ENCODE results near the gene ESRRG. TPM values are rescaled to one million over a fixed set of nuclear protein-coding genes. Genes with fewer than 3 reads are reported as not detected.

Gene ESRRG
- total and polyA plus RNA-seq, 2 experiments from 2014 or later: 1.2 to 1.7 TPM

DNA sequence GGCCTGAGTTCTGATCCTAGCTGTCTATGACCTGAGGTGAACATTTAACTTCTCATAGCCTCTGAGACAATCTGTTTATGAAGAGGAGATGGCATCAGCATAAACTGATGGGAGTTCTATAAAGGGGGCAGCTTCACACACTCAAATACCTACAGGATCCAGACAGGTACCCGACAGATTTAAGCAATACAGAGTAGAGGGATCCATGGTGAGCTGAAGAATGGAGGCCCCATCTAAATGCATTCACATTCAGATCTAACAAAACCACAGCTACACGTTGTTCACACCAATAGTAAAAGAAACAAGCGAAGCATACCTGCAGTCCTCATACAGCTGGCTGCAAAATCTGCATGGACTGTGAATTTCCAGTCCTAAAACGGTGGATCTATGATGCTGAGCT lies 48.7 kb upstream of the ESRRG start (continued):
- TF ChIP-seq, protein P1, sequence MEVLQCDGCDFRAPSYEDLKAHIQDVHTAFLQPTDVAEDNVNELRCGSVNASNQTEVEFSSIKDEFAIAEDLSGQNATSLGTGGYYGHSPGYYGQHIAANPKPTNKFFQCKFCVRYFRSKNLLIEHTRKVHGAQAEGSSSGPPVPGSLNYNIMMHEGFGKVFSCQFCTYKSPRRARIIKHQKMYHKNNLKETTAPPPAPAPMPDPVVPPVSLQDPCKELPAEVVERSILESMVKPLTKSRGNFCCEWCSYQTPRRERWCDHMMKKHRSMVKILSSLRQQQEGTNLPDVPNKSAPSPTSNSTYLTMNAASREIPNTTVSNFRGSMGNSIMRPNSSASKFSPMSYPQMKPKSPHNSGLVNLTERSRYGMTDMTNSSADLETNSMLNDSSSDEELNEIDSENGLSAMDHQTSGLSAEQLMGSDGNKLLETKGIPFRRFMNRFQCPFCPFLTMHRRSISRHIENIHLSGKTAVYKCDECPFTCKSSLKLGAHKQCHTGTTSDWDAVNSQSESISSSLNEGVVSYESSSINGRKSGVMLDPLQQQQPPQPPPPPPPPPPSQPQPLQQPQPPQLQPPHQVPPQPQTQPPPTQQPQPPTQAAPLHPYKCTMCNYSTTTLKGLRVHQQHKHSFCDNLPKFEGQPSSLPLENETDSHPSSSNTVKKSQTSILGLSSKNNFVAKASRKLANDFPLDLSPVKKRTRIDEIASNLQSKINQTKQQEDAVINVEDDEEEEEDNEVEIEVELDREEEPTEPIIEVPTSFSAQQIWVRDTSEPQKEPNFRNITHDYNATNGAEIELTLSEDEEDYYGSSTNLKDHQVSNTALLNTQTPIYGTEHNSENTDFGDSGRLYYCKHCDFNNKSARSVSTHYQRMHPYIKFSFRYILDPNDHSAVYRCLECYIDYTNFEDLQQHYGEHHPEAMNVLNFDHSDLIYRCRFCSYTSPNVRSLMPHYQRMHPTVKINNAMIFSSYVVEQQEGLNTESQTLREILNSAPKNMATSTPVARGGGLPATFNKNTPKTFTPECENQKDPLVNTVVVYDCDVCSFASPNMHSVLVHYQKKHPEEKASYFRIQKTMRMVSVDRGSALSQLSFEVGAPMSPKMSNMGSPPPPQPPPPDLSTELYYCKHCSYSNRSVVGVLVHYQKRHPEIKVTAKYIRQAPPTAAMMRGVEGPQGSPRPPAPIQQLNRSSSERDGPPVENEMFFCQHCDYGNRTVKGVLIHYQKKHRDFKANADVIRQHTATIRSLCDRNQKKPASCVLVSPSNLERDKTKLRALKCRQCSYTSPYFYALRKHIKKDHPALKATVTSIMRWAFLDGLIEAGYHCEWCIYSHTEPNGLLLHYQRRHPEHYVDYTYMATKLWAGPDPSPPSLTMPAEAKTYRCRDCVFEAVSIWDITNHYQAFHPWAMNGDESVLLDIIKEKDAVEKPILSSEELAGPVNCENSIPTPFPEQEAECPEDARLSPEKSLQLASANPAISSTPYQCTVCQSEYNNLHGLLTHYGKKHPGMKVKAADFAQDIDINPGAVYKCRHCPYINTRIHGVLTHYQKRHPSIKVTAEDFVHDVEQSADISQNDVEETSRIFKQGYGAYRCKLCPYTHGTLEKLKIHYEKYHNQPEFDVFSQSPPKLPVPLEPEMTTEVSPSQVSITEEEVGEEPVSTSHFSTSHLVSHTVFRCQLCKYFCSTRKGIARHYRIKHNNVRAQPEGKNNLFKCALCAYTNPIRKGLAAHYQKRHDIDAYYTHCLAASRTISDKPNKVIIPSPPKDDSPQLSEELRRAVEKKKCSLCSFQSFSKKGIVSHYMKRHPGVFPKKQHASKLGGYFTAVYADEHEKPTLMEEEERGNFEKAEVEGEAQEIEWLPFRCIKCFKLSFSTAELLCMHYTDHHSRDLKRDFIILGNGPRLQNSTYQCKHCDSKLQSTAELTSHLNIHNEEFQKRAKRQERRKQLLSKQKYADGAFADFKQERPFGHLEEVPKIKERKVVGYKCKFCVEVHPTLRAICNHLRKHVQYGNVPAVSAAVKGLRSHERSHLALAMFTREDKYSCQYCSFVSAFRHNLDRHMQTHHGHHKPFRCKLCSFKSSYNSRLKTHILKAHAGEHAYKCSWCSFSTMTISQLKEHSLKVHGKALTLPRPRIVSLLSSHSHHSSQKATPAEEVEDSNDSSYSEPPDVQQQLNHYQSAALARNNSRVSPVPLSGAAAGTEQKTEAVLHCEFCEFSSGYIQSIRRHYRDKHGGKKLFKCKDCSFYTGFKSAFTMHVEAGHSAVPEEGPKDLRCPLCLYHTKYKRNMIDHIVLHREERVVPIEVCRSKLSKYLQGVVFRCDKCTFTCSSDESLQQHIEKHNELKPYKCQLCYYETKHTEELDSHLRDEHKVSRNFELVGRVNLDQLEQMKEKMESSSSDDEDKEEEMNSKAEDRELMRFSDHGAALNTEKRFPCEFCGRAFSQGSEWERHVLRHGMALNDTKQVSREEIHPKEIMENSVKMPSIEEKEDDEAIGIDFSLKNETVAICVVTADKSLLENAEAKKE (CRISPR knock-in tag; IDR thresholded peaks at IDR 0.05): no peak
- TF ChIP-seq JUNB (IDR thresholded peaks at IDR 0.05; ENCODE audit: unreplicated experiment): no peak
- TF ChIP-seq, protein P2, sequence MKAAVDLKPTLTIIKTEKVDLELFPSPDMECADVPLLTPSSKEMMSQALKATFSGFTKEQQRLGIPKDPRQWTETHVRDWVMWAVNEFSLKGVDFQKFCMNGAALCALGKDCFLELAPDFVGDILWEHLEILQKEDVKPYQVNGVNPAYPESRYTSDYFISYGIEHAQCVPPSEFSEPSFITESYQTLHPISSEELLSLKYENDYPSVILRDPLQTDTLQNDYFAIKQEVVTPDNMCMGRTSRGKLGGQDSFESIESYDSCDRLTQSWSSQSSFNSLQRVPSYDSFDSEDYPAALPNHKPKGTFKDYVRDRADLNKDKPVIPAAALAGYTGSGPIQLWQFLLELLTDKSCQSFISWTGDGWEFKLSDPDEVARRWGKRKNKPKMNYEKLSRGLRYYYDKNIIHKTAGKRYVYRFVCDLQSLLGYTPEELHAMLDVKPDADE (IDR thresholded peaks at IDR 0.05): no peak
- TF ChIP-seq, protein P3, sequence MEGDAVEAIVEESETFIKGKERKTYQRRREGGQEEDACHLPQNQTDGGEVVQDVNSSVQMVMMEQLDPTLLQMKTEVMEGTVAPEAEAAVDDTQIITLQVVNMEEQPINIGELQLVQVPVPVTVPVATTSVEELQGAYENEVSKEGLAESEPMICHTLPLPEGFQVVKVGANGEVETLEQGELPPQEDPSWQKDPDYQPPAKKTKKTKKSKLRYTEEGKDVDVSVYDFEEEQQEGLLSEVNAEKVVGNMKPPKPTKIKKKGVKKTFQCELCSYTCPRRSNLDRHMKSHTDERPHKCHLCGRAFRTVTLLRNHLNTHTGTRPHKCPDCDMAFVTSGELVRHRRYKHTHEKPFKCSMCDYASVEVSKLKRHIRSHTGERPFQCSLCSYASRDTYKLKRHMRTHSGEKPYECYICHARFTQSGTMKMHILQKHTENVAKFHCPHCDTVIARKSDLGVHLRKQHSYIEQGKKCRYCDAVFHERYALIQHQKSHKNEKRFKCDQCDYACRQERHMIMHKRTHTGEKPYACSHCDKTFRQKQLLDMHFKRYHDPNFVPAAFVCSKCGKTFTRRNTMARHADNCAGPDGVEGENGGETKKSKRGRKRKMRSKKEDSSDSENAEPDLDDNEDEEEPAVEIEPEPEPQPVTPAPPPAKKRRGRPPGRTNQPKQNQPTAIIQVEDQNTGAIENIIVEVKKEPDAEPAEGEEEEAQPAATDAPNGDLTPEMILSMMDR (conservative IDR thresholded peaks at IDR 0.05; ENCODE audit: low read depth in 2 of 2): no peak
- TF ChIP-seq EZH2phosphoT487 (IDR thresholded peaks at IDR 0.05; ENCODE audit: unreplicated experiment): no peak
- TF ChIP-seq NANOG (IDR thresholded peaks at IDR 0.05; ENCODE audit: borderline replicate concordance): no peak
- TF ChIP-seq ZNF331 (CRISPR knock-in tag; IDR thresholded peaks at IDR 0.05; ENCODE audit: low read depth): no peak
- no peak for TF ChIP-seq POLR2AphosphoS5 (IDR thresholded peaks at IDR 0.05; ENCODE audit: low read depth)

Data from GM23338 (cell line).